ENCODE measurements around the gene TDP1. TPM values are rescaled to one million over a fixed set of nuclear protein-coding genes. Genes with fewer than 3 reads are reported as not detected.

TDP1 gene
- total RNA-seq, 4 donors from 2014 or later = 2.0 to 5.0 (median 3.8) TPM

GRCh38 chr14:90050271-90050670 is 94.5 kb downstream of the TDP1 start:
- no peaks in the 10 kb centered on the region for H3K4me1 ChIP-seq
- intact Hi-C loops (cut with DNase I; ENCODE audit: low total_unique reads) (no loop called here), in situ Hi-C loops (cut with MboI; ENCODE audit: low sequenced_read_pairs in 4 of 4) (no loop called here)
- H3K27me3 ChIP-seq = peaks cover 5 to 7% (median 5%) of the 10 kb centered on the region in 3 donors
- H3K27ac ChIP-seq = no peak overlapping the region
- no peaks in the 10 kb centered on the region for H3K36me3 ChIP-seq
- TF ChIP-seq, protein P1, sequence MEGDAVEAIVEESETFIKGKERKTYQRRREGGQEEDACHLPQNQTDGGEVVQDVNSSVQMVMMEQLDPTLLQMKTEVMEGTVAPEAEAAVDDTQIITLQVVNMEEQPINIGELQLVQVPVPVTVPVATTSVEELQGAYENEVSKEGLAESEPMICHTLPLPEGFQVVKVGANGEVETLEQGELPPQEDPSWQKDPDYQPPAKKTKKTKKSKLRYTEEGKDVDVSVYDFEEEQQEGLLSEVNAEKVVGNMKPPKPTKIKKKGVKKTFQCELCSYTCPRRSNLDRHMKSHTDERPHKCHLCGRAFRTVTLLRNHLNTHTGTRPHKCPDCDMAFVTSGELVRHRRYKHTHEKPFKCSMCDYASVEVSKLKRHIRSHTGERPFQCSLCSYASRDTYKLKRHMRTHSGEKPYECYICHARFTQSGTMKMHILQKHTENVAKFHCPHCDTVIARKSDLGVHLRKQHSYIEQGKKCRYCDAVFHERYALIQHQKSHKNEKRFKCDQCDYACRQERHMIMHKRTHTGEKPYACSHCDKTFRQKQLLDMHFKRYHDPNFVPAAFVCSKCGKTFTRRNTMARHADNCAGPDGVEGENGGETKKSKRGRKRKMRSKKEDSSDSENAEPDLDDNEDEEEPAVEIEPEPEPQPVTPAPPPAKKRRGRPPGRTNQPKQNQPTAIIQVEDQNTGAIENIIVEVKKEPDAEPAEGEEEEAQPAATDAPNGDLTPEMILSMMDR (IDR thresholded peaks at IDR 0.05 in 4 of 5, conservative IDR thresholded peaks at IDR 0.05 in 1 of 5) = no peak
- no peak for TF ChIP-seq POLR2A (IDR thresholded peaks at IDR 0.05)
- no peak for ATAC-seq
- H3K9me3 ChIP-seq = no peaks in the 10 kb centered on the region
- no peak for DNase-seq
- no peak overlapping the region for H3K4me3 ChIP-seq

DNA sequence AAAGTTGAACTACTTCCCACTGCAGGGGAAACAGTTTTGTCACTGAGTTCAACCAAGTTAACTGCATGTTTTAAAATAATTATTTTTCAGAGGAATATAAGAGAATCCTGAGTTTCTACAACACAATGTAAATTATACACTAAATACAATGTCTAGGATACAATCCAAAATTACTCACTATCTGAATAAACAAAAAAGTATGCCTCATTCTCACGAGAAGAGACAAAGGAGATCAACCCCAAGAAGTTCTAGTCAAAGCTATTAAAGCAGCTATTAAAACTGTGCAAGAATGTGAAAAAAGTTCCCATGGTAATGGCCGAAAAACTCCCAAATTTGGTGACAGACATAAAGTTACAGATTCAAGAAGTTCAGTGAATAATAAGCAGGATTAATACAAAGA is 97.3 kb downstream of the TDP1 start:
- TF ChIP-seq POLR2A (IDR thresholded peaks at IDR 0.05) = no peak
- TF ChIP-seq, protein P1 (IDR thresholded peaks at IDR 0.05 in 4 of 5, conservative IDR thresholded peaks at IDR 0.05 in 1 of 5) = no peak
- no peaks in the 10 kb centered on the region for H3K9me3 ChIP-seq
- no peak overlapping the region for H3K4me3 ChIP-seq
- in situ Hi-C loops (cut with MboI; ENCODE audit: low sequenced_read_pairs in 4 of 4) (no loop called here), intact Hi-C loops (cut with DNase I; ENCODE audit: low total_unique reads) (no loop called here)
- DNase-seq = no peak
- H3K36me3 ChIP-seq = no peaks in the 10 kb centered on the region
- no peaks in the 10 kb centered on the region for H3K4me1 ChIP-seq
- no peak for ATAC-seq
- H3K27ac ChIP-seq = no peak overlapping the region
- H3K27me3 ChIP-seq = peaks cover 7 to 22% (median 14%) of the 10 kb centered on the region in 3 donors

DNA sequence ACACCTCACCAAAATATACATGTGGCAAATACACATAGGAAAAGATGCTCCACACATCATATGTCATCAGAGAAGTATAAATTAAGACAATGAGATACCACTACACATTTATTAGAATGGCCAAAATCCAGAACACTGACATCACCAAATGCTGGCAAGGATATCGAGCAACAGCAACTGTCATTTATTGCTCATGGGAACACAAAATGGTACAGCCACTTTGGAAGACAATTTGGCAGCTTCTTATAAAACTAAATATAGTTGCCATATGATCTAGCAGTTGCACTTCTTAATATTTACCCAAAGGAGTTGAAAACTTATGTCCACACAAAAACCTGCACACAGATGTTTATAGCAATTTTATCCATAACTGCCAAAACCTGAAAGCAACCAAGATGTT is 99.1 kb downstream of the TDP1 start:
- TF ChIP-seq, protein P1 (IDR thresholded peaks at IDR 0.05 in 4 of 5, conservative IDR thresholded peaks at IDR 0.05 in 1 of 5) = no peak
- in situ Hi-C loops (cut with MboI; ENCODE audit: low sequenced_read_pairs in 4 of 4) = no loop called here
- Histone ChIP-seq H3K27me3 (peaks cover 14 to 37% (median 22%) of the 10 kb centered on the region in 3 donors), H3K4me1 (no peaks in the 10 kb centered on the region), H3K4me3 (no peak overlapping the region), H3K9me3 (no peaks in the 10 kb centered on the region), H3K27ac (no peak overlapping the region), H3K36me3 (no peaks in the 10 kb centered on the region)
- no peak for ATAC-seq
- DNase-seq = no peak
- intact Hi-C loops (cut with DNase I; ENCODE audit: low total_unique reads) = no loop called here

DNA sequence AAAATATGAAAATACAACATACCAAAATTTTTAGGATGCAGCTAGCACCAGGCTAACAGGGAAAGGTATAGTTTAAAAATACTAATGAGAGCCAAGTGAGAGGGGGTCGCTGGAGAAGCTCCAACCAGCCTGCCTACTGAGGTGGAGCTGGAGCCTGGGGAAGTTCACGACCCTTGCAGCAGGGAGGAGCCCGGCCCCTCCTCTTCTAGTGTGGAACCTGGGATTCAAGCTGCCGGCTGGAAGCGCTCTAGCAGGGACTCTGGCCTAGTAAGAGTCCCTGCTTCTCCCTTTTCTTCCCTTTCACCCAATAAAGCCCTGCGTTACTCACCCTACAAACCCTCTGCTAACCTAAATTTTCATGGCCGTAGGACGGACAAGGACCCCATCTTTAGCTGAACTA is 101.1 kb downstream of the TDP1 start:
- Histone ChIP-seq H3K36me3 (no peaks in the 10 kb centered on the region), H3K27me3 (peaks cover 27 to 56% (median 40%) of the 10 kb centered on the region in 3 donors), H3K27ac (no peak overlapping the region), H3K9me3 (no peaks in the 10 kb centered on the region), H3K4me1 (peaks cover 0 to 13% of the 10 kb centered on the region in 2 donors), H3K4me3 (no peak overlapping the region)
- ATAC-seq (no peak), DNase-seq (no peak)
- intact Hi-C loops (cut with DNase I; ENCODE audit: low total_unique reads) = no loop called here
- TF ChIP-seq POLR2A (IDR thresholded peaks at IDR 0.05) = no peak
- TF ChIP-seq, protein P1 (IDR thresholded peaks at IDR 0.05 in 4 of 5, conservative IDR thresholded peaks at IDR 0.05 in 1 of 5) = no peak
- in situ Hi-C loops (cut with MboI; ENCODE audit: low sequenced_read_pairs in 4 of 4) = no loop called here

DNA sequence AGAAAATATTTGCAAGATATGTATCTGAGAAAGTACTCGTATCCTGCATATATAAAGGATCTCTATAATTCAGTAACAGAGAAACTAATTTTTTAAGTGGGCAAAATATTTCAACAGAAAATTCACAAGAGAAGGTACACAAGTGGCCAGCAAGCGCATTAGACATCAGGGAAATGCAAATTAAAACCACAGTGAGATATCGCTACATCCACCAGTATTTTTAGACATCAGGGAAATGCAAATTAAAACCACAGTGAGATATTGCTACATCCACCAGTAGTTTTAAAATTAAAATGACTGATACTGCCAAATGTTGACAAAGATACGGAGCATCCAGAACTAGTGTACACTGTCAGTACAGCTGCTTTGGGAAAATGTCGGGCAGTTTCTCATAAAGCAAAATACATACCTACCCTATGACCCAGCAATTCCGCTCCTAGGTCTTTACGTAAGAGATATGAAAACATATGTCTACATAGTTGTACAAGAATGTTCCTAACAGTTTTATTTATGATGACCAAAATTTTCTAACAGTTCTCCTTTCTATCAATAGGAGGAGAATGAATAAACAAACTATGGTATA is 103.2 kb downstream of the TDP1 start:
- intact Hi-C loops (cut with DNase I; ENCODE audit: low total_unique reads) = no loop called here

More for the DNA sequence above, 103.2 kb downstream of the TDP1 start:
- DNase-seq (no peak), ATAC-seq (no peak)
- peaks cover 44 to 72% (median 54%) of the 10 kb centered on the region in 3 donors for H3K27me3 ChIP-seq
- no peaks in the 10 kb centered on the region for H3K36me3 ChIP-seq
- TF ChIP-seq, protein P1 (IDR thresholded peaks at IDR 0.05 in 4 of 5, conservative IDR thresholded peaks at IDR 0.05 in 1 of 5) = no peak
- no peak for TF ChIP-seq POLR2A (IDR thresholded peaks at IDR 0.05)
- H3K27ac ChIP-seq = no peak overlapping the region
- H3K4me3 ChIP-seq = no peak overlapping the region
- no peaks in the 10 kb centered on the region for H3K9me3 ChIP-seq
- H3K4me1 ChIP-seq = peaks cover 0 to 20% of the 10 kb centered on the region in 2 donors
- in situ Hi-C loops (cut with MboI; ENCODE audit: low sequenced_read_pairs in 4 of 4) = no loop called here
